Activated CD8-positive, alpha-beta memory T cell treated with anti-CD3 and anti-CD28 coated beads for 4 hours (primary cell): Measurements from ENCODE around the gene TPM4.

ENCODE experiments used
- DNase-seq, 2 donors: peaks; one replicate each; pipeline ENCODE4 v3.0.0-alpha.2; 2020; ENCODE audit warnings: low read depth in 2 of 2

Gene TPM4

GRCh38 chr19:16127776-16128371, 51.6 kb downstream of the TPM4 start:
- DNase-seq, result no peak

- DNase-seq, result no peak
Measured at GRCh38 chr19:16131648-16132047, 55.4 kb downstream of the TPM4 start.

- DNase-seq, result no peak
Measured at GRCh38 chr19:16133818-16134217, 57.5 kb downstream of the TPM4 start.

GRCh38 chr19:16134510-16134909, 58.2 kb downstream of the TPM4 start:
- DNase-seq, result no peak

GRCh38 chr19:16135430-16136127, 59.3 kb downstream of the TPM4 start:
- DNase-seq, result no peak

GRCh38 chr19:16136185-16136999, 60.1 kb downstream of the TPM4 start:
- no peak for DNase-seq

- DNase-seq, result no peak
Measured at GRCh38 chr19:16139752-16140151, 63.5 kb downstream of the TPM4 start.

- no peak for DNase-seq
Measured at GRCh38 chr19:16141043-16141442, 64.7 kb downstream of the TPM4 start.

- no peak for DNase-seq
Measured at GRCh38 chr19:16142032-16142580, 65.8 kb downstream of the TPM4 start.

- peak; percentile 44 to 73 for DNase-seq
Measured at GRCh38 chr19:16143399-16144215, 67.3 kb downstream of the TPM4 start, which contains the start of gene HSH2D. Gene HSH2D, plus strand, starts transcription at chr19:16143685. Its CDS starts 5,066 bp downstream, at chr19:16148751.

- no peak for DNase-seq
Measured at GRCh38 chr19:16144216-16144581, 67.9 kb downstream of the TPM4 start.

- DNase-seq, result no peak
Measured at GRCh38 chr19:16146112-16146511, 69.8 kb downstream of the TPM4 start.

- no peak for DNase-seq
Measured at GRCh38 chr19:16148443-16149229, 72.3 kb downstream of the TPM4 start.
